Ishikawa (cell line): ENCODE data around the gene KRT80.

Source experiments
- CEBPB ChIP-seq: IDR thresholded peaks from 2 replicates; pipeline ENCODE4 v1.6.1; 2012
- CREB1 ChIP-seq: IDR thresholded peaks from 2 replicates; pipeline ENCODE4 v1.6.1; 2012; ENCODE audit warnings: low read depth
- NFIC ChIP-seq: IDR thresholded peaks from 2 replicates; pipeline ENCODE4 v1.6.1; 2012
- TAF1 ChIP-seq: IDR thresholded peaks from 2 replicates; pipeline ENCODE4 v1.6.1; 2012; ENCODE audit warnings: low read depth, mild to moderate bottlenecking
- TEAD4 ChIP-seq: IDR thresholded peaks from 2 replicates; pipeline ENCODE4 v1.6.1; 2012

DNA sequence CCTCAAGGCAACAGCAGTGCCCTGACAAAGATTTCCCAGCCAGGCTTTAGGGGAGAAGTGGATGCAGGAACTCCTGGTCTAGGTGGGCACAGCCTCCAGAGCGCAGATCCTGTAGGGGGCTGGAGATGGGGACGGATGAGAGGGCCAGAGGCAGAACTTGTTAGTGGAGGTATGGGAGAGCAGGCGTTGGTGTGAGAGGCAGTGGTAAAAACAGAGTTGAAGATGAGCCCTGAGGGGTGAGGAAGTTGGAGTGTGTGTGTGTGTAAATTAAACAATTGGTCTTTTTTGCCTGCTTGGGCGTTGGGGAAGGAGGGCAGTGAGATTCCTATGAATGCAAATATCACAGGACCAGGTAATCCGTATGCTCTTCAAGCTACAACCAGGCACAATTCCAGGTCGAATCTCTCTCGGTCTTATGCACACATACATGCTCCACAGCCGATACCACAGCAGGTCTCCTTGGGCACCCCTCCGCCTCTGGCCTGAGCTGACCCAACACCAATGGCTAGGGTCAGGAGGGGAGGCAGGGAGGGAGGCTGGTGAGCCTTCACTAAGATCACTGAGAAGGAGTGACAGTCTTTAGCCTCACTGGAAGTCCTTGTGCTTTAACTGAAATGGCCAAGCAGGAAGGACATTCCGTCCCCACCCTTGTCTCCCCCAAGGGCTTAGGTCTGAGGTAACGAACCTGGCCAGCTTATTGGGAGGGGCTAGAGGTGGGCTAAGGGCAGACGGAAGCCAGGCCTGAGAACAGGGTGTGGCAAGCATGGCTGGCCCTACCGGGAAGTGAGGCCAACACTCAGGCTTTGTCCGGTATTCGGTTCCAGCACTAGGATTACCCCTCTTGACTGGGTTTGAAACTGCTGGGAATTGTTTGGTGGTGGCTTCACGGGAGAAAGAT, 39.7 kb upstream of the KRT80 start:
- TF ChIP-seq TAF1 = no peak
- no peak for TF ChIP-seq CEBPB
- TF ChIP-seq TEAD4 = no peak
- no peak for TF ChIP-seq CREB1
- no peak for TF ChIP-seq NFIC
